Camera-type eye (tissue), 1 donor: ENCODE data around the gene TMEM185B. TPM values are rescaled to one million over a fixed set of nuclear protein-coding genes. Genes with fewer than 3 reads are reported as not detected.

Source experiments
- total RNA-seq: library from RNA; depleted of rRNA; stranded (reverse); fragments of >200 nt; gene quantifications from one replicate; pipeline ENCODE4 v1.2.3, GENCODE V29; 2014

TMEM185B gene
- total RNA-seq: 23.6 TPM

DNA sequence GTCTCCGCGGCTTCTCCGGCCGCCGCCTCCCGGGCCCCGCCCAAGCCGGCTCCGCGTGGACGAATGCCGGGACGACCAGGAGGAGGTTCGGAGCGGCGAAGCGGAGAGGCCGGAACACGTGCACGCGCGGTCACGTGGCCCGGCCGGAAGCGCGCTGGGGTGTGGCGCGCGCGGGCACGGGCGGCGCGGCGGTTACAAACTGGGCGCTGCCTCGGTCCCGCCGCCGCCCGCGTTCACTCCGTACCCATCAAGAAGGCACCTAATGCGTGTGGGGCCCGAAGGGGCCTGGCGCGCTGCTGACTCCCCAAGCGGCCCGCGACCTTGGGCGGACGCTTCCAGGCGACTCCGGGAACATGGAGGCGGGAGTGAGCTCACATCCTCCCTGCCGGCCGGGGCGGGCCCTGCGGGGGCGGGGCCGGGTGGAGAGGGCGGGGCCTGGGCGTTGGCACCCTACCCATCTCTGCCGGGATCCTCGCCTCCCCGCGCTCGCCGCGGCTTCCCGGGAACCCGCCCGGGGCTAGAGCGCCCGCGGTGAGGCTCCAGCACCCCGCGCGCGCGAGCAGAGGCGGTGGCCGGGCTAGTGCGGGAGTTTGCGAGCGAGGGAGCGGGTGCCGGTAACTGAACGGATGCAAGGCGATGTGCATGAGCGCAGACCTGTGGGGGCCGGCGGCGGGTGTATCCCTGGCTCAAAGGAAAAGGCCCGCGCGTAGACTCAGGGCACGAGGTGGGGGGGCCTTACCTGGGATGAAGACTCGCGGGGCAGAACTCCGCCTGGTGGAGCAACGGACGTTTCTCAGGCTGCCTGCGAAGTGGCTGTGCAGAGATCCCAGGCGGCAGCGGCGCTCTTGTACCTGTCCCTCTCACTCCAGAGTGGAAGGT is at the start of gene TMEM185B:
TMEM185B (minus strand) TSS at position 367 of the 879 bp plus-strand sequence. CDS start 424 bp downstream, outside the sequence.

DNA sequence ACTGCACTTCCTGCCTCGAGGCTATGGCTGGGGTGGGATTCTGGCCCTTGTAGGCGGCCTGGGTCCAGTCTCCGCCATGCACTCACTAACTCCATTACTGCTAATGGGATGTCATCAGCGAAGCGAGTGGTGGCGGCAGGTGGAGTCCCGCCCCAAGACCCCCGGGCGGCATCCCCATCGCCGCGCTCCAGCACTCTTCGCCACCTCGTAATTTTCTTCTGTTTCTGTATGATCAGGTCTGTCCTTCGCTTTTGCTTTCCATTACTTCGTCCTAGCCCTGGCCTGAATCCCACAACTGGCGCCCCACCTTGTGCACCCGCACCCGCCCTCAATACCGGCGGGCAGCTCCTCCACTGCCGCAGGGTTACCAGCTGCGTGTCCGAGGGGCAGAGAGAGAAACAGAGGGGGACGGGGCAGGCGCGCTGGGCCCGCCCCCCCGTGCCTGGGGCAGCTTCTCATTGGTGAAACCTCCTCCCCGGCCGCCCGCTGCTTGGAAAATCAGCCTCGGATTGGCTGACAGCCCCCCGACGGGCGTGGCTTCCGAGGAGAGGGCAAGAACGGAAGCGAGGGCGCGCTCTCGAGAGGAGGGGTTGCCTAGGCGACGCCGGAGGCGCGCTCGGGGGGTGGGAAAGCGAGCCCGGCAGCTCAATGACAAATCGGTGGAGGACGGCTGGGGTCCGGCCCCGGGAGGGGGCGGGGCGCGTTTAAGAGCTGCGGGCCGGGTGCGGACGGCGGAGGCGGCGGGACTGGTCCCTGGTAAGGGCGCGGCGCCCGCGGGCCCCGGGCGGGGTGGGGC is 29.2 kb upstream of the TMEM185B start, which contains the start of gene RALB:
RALB (plus strand) TSS at position 628 of the 796 bp plus-strand sequence. CDS start 25,813 bp downstream, outside the sequence.

Other genes with a start within 250 kb of the TMEM185B start
- 70.6 TPM for gene EPB41L5, start 210.3 kb downstream of the TMEM185B start, total RNA-seq
- 52.9 TPM for gene RALB, start 29.5 kb upstream of the TMEM185B start, total RNA-seq
- 25.7 TPM for gene INHBB, start 122.7 kb upstream of the TMEM185B start, total RNA-seq